GM12878 (cell line): ENCODE results near the gene PRKCZ. TPM values are rescaled to one million over a fixed set of nuclear protein-coding genes. Genes with fewer than 3 reads are reported as not detected.

Experiments used
- ATAC-seq: fragments of 200-7000 bp; cut with Tn5 transposase; 3 replicates; pipeline ENCODE4 v1.9.1; 2020; ENCODE audit warnings: mild to moderate bottlenecking, moderate library complexity
- BruUV-seq: library from RNA; stranded (reverse); fragments of 400-500 nt; replicated peaks from 2 replicates; lab custom pipeline; 2021; lab: Mats Ljungman, UMichigan
- CTCF ChIA-PET: fragments of 300-600 bp; sonication (Branson Sonifier 250); formaldehyde crosslinking; extraction: SDS; loops from one replicate; lab custom pipeline; 2021; ENCODE audit warnings: inconsistent platforms; lab: Yijun Ruan, JAX
- POLR2A ChIA-PET: fragments of 350-600 bp; formaldehyde crosslinking; extraction: SDS; loops from one replicate; lab custom pipeline; 2021; ENCODE audit warnings: inconsistent platforms; lab: Charles Lee
- RAD21 ChIA-PET: fragments of 300-600 bp; sonication (Branson Sonifier 250); formaldehyde crosslinking; loops from one replicate; lab custom pipeline; 2023; ENCODE audit warnings: antibody characterized with exemption; ENCODE audit not compliant: unreplicated experiment; lab: Charles Lee
- SMC1A ChIA-PET: fragments of 300-600 bp; sonication (Branson Sonifier 250); formaldehyde crosslinking; loops from one replicate; lab custom pipeline; 2023; ENCODE audit not compliant: unreplicated experiment, uncharacterized antibody; lab: Charles Lee
- DNase-seq: peaks from one replicate; pipeline ENCODE4 v3.0.0-alpha.2; 2011; ENCODE audit warnings: low read depth, low spot score
- FAIRE-seq: peaks from 3 replicates; lab custom pipeline; 2011; peaks lifted over from hg19 to GRCh38; lab: Jason Lieb, UNC
- H2AFZ ChIP-seq: 2 replicates; pipeline ENCODE4 v1.6.0; 2011; ENCODE audit warnings: low read depth, low read length, control low read depth; ENCODE audit not compliant: control insufficient read depth
- H3K27ac ChIP-seq: 2 replicates; pipeline ENCODE4 v1.5.1; 2011; ENCODE audit warnings: control low read depth; ENCODE audit not compliant: control insufficient read depth, insufficient read depth
- H3K27me3 ChIP-seq, 2 experiments: replicated peaks in 1 of 2; 2 replicates each; pipeline versions ENCODE4 v1.6.0 to v1.6.1; 2011; ENCODE audit warnings: low read length in 1 of 2; ENCODE audit not compliant: control insufficient read depth in 2 of 2, insufficient read depth in 2 of 2
- H3K36me3 ChIP-seq, 2 experiments: 2 replicates each; pipeline ENCODE4 v1.5.1; 2011; ENCODE audit warnings: low read length in 1 of 2; ENCODE audit not compliant: control insufficient read depth in 2 of 2, insufficient read depth in 2 of 2
- H3K4me1 ChIP-seq: 2 replicates; pipeline ENCODE4 v1.6.1; 2011; ENCODE audit warnings: mild to moderate bottlenecking, low read length, moderate library complexity, mixed read lengths; ENCODE audit not compliant: control insufficient read depth, insufficient read depth
- H3K4me2 ChIP-seq: 2 replicates; pipeline ENCODE4 v1.6.0; 2011; ENCODE audit warnings: control low read depth; ENCODE audit not compliant: control insufficient read depth, insufficient read depth
- H3K4me3 ChIP-seq: fragments of 200-600 bp; sonication (generic); 2 replicates; pipeline ENCODE4 v1.5.1; 2016
- H3K79me2 ChIP-seq: 2 replicates; pipeline ENCODE4 v1.6.0; 2011; ENCODE audit warnings: low read length; ENCODE audit not compliant: control insufficient read depth, insufficient read depth
- H3K9ac ChIP-seq: 2 replicates; pipeline ENCODE4 v1.8.0; 2011; ENCODE audit warnings: low read length, control low read depth, mixed read lengths; ENCODE audit not compliant: control insufficient read depth, insufficient read depth
- H3K9me3 ChIP-seq: replicated peaks from 3 replicates; pipeline ENCODE4 v1.5.1; 2011; ENCODE audit warnings: mild to moderate bottlenecking, low read length; ENCODE audit not compliant: control insufficient read depth, insufficient read depth
- H4K20me1 ChIP-seq: 2 replicates; pipeline ENCODE4 v1.6.0; 2011; ENCODE audit not compliant: control insufficient read depth, insufficient read depth
- BCLAF1 ChIP-seq: fragments of 450-650 bp; IDR thresholded peaks from 2 replicates; pipeline ENCODE4 v1.6.1; 2017; ENCODE audit warnings: antibody characterized with exemption, mild to moderate bottlenecking, moderate library complexity
- JUNB ChIP-seq: IDR thresholded peaks from 2 replicates; pipeline ENCODE4 v1.6.1; 2016; ENCODE audit warnings: antibody characterized with exemption, mild to moderate bottlenecking
- JUND ChIP-seq: IDR thresholded peaks from 2 replicates; pipeline ENCODE4 v1.6.1; 2012; ENCODE audit warnings: low read depth, mild to moderate bottlenecking, low read length, improper control_type of control experiment, moderate library complexity
- MEF2B ChIP-seq: fragments of 450-650 bp; IDR thresholded peaks from 2 replicates; pipeline ENCODE4 v1.6.1; 2018; ENCODE audit warnings: mild to moderate bottlenecking, moderate library complexity; ENCODE audit not compliant: partially characterized antibody, poor library complexity, severe bottlenecking
- NRF1 ChIP-seq: conservative IDR thresholded peaks from 2 replicates; pipeline ENCODE4 v1.6.1; 2011; ENCODE audit warnings: mild to moderate bottlenecking, low read depth, low read length, improper control_type of control experiment
- PAX8 ChIP-seq: fragments of 450-650 bp; IDR thresholded peaks from 2 replicates; pipeline ENCODE4 v1.6.1; 2017; ENCODE audit warnings: mild to moderate bottlenecking, moderate library complexity
- PBX3 ChIP-seq: IDR thresholded peaks from 2 replicates; pipeline ENCODE4 v1.6.1; 2011; ENCODE audit warnings: mild to moderate bottlenecking, low read depth, low read length, moderate library complexity; ENCODE audit not compliant: insufficient replicate concordance
- POU2F2 ChIP-seq: IDR thresholded peaks from 3 replicates; pipeline ENCODE4 v1.6.1; 2011; ENCODE audit warnings: low read depth, mild to moderate bottlenecking, low read length, borderline replicate concordance
- SMC3 ChIP-seq: IDR thresholded peaks from 2 replicates; pipeline ENCODE4 v1.6.1; 2011; ENCODE audit warnings: low read length, improper control_type of control experiment, borderline replicate concordance
- SREBF1 ChIP-seq: IDR thresholded peaks from 2 replicates; pipeline ENCODE4 v1.6.1; 2012; ENCODE audit warnings: mild to moderate bottlenecking, low read length
- ZSCAN29 ChIP-seq: fragments of 450-650 bp; IDR thresholded peaks from 2 replicates; pipeline ENCODE4 v1.6.1; 2017; ENCODE audit warnings: mild to moderate bottlenecking, moderate library complexity
- ZZZ3 ChIP-seq: IDR thresholded peaks from 2 replicates; pipeline ENCODE4 v1.6.1; 2011; ENCODE audit warnings: low read depth; ENCODE audit not compliant: control insufficient read depth, insufficient read length
- WGBS: methylation state at CpG from one replicate; pipeline ENCODE4 v1.1.6; 2016; ENCODE audit warnings: low lambda C conversion rate; ENCODE audit not compliant: insufficient replicate concordance, insufficient coverage; ENCODE audit errors: missing lambda C conversion rate; 5-methylcytosine and 5-hydroxymethylcytosine counted together
- in situ Hi-C: fragments of 300-500 bp; cut with MboI; formaldehyde crosslinking; loops from 9 replicates; pipeline ENCODE4 v1.14.3; 2018; ENCODE audit warnings: mixed read lengths
- intact Hi-C: fragments of 100-400 bp; cut with micrococcal nuclease; formaldehyde crosslinking; loops from one replicate; pipeline ENCODE4 v1.14.2; 2022; ENCODE audit not compliant: unreplicated experiment
- polyA plus RNA-seq, 11 experiments: library from polyadenylated mRNA; depleted of rRNA in 4 of 11; unstranded in 6 of 11; stranded (reverse) in 5 of 11; fragments of >200 nt; fragmentation: Nextera tagmentation in 4 of 11; fragmentation: Illumina TruSeq in 1 of 11; extraction: Ambion mirVana in 4 of 11; extraction: Trizol in 1 of 11; gene quantifications; 1 replicate in 1 of 11; 2 replicates in 10 of 11; pipeline versions ENCODE4 v1.2.1 to v1.2.3, GENCODE V29; 2011 to 2016; ENCODE audit warnings: inconsistent platforms in 2 of 11, missing spikeins in 2 of 11, low read depth in 1 of 11
- total RNA-seq, 4 experiments: library from RNA; depleted of rRNA in 3 of 4; stranded (reverse); fragments of >200 nt in 3 of 4; fragmentation: Illumina TruSeq in 1 of 4; extraction: Trizol in 1 of 4; gene quantifications; 2 replicates each; pipeline versions ENCODE4 v1.2.1 to v1.2.3, GENCODE V29; 2013 to 2021
- TF ChIP-seq, protein P1 (sequence below): IDR thresholded peaks from 2 replicates; pipeline ENCODE4 v1.6.1; 2011; ENCODE audit warnings: borderline replicate concordance, low read depth, mild to moderate bottlenecking, moderate library complexity, mixed read lengths, low read length; ENCODE audit not compliant: insufficient read depth; ENCODE audit errors: extremely low read length
- TF ChIP-seq, protein P2 (sequence below): fragments of 450-650 bp; IDR thresholded peaks from 2 replicates; pipeline ENCODE4 v1.6.1; 2016; ENCODE audit warnings: mild to moderate bottlenecking
- TF ChIP-seq, protein P3 (sequence below): fragments of 450-650 bp; formaldehyde crosslinking; IDR thresholded peaks from 2 replicates; pipeline ENCODE4 v1.4.0; 2022; ENCODE audit warnings: mild to moderate bottlenecking, moderate library complexity

PRKCZ gene
- total and polyA plus RNA-seq, 10 of the 15 experiments (the other 5 are each of a cell fraction or from before 2014, with no cell fraction given), result 0.05 to 1.9 (median 0.64) TPM; not detected in 1

GRCh38 chr1:2135441-2135841 lies 85.2 kb downstream of the PRKCZ start:
- Histone ChIP-seq H3K79me2 (no peaks in the 10 kb centered on the region), H4K20me1 (no peaks in the 10 kb centered on the region), H3K27ac (no peak overlapping the region), H3K27me3 (no peaks in the 10 kb centered on the region), H3K4me1 (peaks cover 5% of the 10 kb centered on the region), H3K9me3 (no peaks in the 10 kb centered on the region), H3K4me3 (no peak overlapping the region), H3K4me2 (no peak overlapping the region), H3K9ac (no peak overlapping the region), H2AFZ (no peak overlapping the region), H3K36me3 (no peaks in the 10 kb centered on the region)
- FAIRE-seq, result no peak
- no TSS peak for BruUV-seq
- no peak for DNase-seq
- POLR2A ChIA-PET, result no interaction called here
- intact Hi-C loops, result no loop called here
- in situ Hi-C loops, result no loop called here
- no peak for ATAC-seq
- SMC1A ChIA-PET, result no interaction called here
- 86% methylated on average over 13 of the region's 13 CpGs for WGBS
- RAD21 ChIA-PET, result no interaction called here
- CTCF ChIA-PET, result no interaction called here
- TF ChIP-seq ZZZ3, result no peak
- no peak for TF ChIP-seq MEF2B
- TF ChIP-seq NRF1, result no peak
- no peak for TF ChIP-seq PAX8
- TF ChIP-seq POU2F2, result no peak
- TF ChIP-seq PBX3, result no peak
- no peak for TF ChIP-seq JUNB
- TF ChIP-seq JUND, result no peak
- TF ChIP-seq, protein P1, sequence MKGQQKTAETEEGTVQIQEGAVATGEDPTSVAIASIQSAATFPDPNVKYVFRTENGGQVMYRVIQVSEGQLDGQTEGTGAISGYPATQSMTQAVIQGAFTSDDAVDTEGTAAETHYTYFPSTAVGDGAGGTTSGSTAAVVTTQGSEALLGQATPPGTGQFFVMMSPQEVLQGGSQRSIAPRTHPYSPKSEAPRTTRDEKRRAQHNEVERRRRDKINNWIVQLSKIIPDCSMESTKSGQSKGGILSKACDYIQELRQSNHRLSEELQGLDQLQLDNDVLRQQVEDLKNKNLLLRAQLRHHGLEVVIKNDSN, result no peak
- TF ChIP-seq, protein P2, sequence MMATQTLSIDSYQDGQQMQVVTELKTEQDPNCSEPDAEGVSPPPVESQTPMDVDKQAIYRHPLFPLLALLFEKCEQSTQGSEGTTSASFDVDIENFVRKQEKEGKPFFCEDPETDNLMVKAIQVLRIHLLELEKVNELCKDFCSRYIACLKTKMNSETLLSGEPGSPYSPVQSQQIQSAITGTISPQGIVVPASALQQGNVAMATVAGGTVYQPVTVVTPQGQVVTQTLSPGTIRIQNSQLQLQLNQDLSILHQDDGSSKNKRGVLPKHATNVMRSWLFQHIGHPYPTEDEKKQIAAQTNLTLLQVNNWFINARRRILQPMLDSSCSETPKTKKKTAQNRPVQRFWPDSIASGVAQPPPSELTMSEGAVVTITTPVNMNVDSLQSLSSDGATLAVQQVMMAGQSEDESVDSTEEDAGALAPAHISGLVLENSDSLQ, result no peak
- TF ChIP-seq ZSCAN29, result no peak
- TF ChIP-seq, protein P3, sequence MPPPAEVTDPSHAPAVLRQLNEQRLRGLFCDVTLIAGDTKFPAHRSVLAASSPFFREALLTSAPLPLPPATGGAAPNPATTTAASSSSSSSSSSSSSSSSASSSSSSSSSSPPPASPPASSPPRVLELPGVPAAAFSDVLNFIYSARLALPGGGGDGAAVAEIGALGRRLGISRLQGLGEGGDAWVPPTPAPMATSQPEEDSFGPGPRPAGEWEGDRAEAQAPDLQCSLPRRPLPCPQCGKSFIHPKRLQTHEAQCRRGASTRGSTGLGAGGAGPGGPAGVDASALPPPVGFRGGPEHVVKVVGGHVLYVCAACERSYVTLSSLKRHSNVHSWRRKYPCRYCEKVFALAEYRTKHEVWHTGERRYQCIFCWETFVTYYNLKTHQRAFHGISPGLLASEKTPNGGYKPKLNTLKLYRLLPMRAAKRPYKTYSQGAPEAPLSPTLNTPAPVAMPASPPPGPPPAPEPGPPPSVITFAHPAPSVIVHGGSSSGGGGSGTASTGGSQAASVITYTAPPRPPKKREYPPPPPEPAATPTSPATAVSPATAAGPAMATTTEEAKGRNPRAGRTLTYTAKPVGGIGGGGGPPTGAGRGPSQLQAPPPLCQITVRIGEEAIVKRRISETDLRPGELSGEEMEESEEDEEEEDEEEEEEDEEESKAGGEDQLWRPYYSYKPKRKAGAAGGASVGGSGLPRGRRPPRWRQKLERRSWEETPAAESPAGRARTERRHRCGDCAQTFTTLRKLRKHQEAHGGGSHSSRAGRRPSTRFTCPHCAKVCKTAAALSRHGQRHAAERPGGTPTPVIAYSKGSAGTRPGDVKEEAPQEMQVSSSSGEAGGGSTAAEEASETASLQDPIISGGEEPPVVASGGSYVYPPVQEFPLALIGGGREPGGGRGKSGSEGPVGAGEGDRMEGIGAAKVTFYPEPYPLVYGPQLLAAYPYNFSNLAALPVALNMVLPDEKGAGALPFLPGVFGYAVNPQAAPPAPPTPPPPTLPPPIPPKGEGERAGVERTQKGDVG (CRISPR knock-in tag), result no peak
- no peak for TF ChIP-seq SMC3
- no peak for TF ChIP-seq SREBF1
- TF ChIP-seq BCLAF1, result no peak
